Ishikawa (cell line): ENCODE results near the gene MCIDAS.

Experiments used
- CEBPB ChIP-seq: IDR thresholded peaks from 2 replicates; pipeline ENCODE4 v1.6.1; 2012
- CREB1 ChIP-seq: IDR thresholded peaks from 2 replicates; pipeline ENCODE4 v1.6.1; 2012; ENCODE audit warnings: low read depth
- EP300 ChIP-seq: IDR thresholded peaks from 2 replicates; pipeline ENCODE4 v1.6.1; 2012; ENCODE audit warnings: borderline replicate concordance
- FOXM1 ChIP-seq: IDR thresholded peaks from 2 replicates; pipeline ENCODE4 v1.6.1; 2012; ENCODE audit warnings: low read depth, borderline replicate concordance
- NFIC ChIP-seq: IDR thresholded peaks from 2 replicates; pipeline ENCODE4 v1.6.1; 2012
- RAD21 ChIP-seq: IDR thresholded peaks from 2 replicates; pipeline ENCODE4 v1.6.1; 2012; ENCODE audit warnings: low read depth
- TAF1 ChIP-seq: IDR thresholded peaks from 2 replicates; pipeline ENCODE4 v1.6.1; 2012; ENCODE audit warnings: low read depth, mild to moderate bottlenecking
- TCF12 ChIP-seq: IDR thresholded peaks from 2 replicates; pipeline ENCODE4 v1.6.1; 2012; ENCODE audit warnings: low read depth
- TEAD4 ChIP-seq: IDR thresholded peaks from 2 replicates; pipeline ENCODE4 v1.6.1; 2012
- YY1 ChIP-seq: IDR thresholded peaks from 2 replicates; pipeline ENCODE4 v1.6.1; 2012; ENCODE audit warnings: low read depth
- ZBTB7A ChIP-seq: IDR thresholded peaks from 2 replicates; pipeline ENCODE4 v1.6.1; 2012; ENCODE audit warnings: low read depth
- TF ChIP-seq, protein P1 (sequence below): IDR thresholded peaks from 2 replicates; pipeline ENCODE4 v1.6.1; 2012
- TF ChIP-seq, protein P2 (sequence below): IDR thresholded peaks from 2 replicates; pipeline ENCODE4 v1.6.1; 2012
- TF ChIP-seq, protein P3 (sequence below): IDR thresholded peaks from 2 replicates; pipeline ENCODE4 v1.6.1; 2012; ENCODE audit warnings: low read depth, mild to moderate bottlenecking

The MCIDAS gene

DNA sequence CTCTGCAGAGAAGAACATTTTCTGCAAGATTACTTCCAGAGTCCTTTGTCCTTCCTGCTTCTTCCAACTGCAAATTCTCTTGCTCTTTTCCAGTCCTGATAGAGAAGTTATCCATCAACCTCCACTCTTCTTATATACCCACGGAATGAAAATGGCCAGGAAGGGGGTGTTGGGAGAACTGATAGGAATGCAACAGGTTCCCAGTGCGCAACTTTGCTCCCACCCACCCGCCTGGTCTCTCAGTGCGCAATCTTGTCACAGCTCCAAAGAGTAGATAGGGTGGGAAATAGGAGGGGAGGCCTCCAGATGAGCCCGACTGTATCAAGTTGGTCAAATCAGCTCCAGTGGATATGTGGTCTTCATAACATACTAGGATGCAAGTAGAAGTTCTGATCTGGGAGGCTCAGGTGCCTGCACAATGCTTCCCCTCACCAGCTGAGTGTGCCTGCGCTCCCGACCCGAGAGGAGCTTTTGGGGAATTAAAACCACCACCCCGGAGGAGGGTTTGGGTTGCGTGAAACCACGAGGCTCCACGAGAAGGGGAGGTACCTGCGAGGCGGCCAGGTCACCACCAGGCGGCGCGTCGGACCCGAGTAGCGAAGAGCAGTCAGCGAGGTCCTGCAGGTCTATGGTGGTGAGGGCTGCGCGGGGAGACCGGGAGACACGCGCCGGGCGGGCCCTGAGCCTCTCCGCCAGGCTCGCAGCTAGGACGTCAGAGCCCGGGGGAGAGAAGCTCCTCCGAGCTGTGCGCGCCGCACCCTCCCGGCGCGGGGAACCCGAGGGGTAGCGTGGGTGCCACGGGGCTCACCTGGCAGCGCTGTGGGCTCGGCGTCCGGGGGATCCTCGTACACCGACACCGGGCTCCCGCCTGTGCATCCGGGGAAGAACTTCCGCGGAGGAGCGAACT lies 835 bp downstream of the MCIDAS start:
- TF ChIP-seq, protein P1, sequence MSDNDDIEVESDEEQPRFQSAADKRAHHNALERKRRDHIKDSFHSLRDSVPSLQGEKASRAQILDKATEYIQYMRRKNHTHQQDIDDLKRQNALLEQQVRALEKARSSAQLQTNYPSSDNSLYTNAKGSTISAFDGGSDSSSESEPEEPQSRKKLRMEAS, result peak; percentile 82
- TF ChIP-seq TEAD4, result no peak
- TF ChIP-seq FOXM1, result no peak
- TF ChIP-seq, protein P2, sequence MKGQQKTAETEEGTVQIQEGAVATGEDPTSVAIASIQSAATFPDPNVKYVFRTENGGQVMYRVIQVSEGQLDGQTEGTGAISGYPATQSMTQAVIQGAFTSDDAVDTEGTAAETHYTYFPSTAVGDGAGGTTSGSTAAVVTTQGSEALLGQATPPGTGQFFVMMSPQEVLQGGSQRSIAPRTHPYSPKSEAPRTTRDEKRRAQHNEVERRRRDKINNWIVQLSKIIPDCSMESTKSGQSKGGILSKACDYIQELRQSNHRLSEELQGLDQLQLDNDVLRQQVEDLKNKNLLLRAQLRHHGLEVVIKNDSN, result peak; percentile 47; the same call in 1 of the 2 replicates
- TF ChIP-seq, protein P3, sequence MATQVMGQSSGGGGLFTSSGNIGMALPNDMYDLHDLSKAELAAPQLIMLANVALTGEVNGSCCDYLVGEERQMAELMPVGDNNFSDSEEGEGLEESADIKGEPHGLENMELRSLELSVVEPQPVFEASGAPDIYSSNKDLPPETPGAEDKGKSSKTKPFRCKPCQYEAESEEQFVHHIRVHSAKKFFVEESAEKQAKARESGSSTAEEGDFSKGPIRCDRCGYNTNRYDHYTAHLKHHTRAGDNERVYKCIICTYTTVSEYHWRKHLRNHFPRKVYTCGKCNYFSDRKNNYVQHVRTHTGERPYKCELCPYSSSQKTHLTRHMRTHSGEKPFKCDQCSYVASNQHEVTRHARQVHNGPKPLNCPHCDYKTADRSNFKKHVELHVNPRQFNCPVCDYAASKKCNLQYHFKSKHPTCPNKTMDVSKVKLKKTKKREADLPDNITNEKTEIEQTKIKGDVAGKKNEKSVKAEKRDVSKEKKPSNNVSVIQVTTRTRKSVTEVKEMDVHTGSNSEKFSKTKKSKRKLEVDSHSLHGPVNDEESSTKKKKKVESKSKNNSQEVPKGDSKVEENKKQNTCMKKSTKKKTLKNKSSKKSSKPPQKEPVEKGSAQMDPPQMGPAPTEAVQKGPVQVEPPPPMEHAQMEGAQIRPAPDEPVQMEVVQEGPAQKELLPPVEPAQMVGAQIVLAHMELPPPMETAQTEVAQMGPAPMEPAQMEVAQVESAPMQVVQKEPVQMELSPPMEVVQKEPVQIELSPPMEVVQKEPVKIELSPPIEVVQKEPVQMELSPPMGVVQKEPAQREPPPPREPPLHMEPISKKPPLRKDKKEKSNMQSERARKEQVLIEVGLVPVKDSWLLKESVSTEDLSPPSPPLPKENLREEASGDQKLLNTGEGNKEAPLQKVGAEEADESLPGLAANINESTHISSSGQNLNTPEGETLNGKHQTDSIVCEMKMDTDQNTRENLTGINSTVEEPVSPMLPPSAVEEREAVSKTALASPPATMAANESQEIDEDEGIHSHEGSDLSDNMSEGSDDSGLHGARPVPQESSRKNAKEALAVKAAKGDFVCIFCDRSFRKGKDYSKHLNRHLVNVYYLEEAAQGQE, result no peak
- TF ChIP-seq YY1, result peak; percentile 50; the same call in 1 of the 2 replicates
- peak; percentile 87 for TF ChIP-seq RAD21
- 0 out of 2 replicates have a peak, but pooled peaks have one; percentile 20 for TF ChIP-seq ZBTB7A
- TF ChIP-seq TAF1, result peak; percentile 56; the same call in 1 of the 2 replicates

DNA sequence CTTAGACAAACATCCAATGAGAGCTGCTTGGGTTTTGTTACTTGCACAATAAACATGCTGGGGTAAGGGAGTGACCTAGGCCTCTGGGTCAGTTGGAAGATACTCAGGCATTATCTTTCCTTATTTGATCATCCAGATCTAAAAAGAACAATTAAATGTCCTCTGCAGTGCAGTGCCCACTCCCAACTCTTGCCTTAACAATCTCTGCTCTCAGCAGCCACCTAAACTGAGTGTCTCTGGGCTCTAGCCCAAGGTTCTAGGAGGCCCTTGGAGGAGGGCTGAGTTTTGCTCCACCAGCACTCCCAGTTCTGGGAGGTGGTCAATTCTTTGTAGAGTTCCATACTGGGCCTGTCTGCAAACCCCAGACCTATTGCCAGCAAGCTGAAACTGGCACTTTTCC lies 1.8 kb downstream of the MCIDAS start:
- TF ChIP-seq NFIC (no peak), CREB1 (no peak)
- TF ChIP-seq, protein P3, result no peak

DNA sequence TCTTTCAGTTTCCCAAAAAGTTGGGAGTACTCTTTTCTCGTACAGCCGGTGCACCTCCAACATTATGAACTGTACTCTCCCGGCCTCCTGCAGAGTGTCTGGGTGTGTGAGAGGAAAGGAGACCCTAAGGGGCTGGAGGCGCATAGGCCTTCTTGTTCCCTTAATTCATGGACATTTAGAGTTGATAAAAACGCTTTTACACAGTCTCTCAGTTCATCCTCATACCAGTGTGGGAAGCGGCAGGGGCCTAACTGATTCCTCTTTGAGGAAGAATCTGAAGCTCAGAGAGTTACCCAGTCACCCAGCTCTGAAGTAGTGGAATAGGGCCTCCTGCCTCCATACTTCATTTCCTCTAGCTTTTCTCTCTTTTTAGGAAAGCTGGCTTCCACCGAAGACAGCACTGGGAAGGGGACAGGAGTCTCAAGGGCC lies 3.3 kb downstream of the MCIDAS start:
- TF ChIP-seq TAF1, result no peak
- no peak for TF ChIP-seq CREB1
- no peak for TF ChIP-seq RAD21
- TF ChIP-seq TEAD4, result no peak
- no peak for TF ChIP-seq ZBTB7A
- TF ChIP-seq, protein P3, result no peak
- TF ChIP-seq CEBPB, result no peak

DNA sequence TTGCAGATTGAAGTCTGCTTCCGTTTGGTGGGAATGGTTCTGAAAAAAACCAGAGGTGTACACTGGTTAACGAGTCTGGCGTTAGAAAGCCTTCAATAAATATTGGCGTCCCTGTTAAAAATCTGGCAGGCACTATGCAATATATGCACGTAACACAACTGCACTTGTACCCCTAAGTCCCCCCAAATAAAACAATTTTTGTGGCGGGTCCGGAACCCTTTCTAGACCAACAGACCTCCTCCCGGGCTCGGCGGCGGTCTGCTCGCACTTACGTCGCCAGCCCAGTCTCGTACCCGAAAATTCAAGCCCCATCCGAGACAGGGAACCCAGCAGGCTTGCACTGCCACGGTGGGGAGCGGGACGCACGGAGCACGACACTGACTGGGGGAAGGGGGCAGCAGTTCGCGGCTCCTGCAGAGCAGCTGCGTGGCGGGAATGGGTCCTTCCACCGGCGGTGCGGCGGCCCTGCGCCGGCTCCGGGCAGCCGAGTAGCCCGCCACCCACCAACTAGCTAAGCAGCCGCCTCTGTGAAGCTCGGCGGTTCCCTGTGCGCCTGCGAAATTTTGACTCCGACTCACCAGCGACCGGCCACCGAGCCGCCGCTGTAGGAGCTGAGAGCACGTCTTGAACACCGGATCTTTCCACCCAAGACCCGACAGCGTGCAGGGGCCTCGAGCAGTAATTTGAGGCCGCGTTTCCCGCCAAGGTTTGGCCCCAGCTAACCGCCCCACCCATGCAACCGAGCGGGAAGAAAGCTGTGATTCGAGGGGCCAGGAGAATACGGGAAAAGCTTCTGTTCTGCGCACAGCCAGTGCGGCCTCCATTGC lies 3.9 kb downstream of the MCIDAS start:
- TF ChIP-seq EP300 (no peak), CREB1 (no peak), ZBTB7A (no peak), FOXM1 (no peak), TCF12 (no peak), CEBPB (no peak)
- TF ChIP-seq, protein P1, result no peak
